ENCODE data around the gene GNB5. TPM values are rescaled to one million over a fixed set of nuclear protein-coding genes. Genes with fewer than 3 reads are reported as not detected.
A peak's percentile ranks its signal among the peaks of the same experiment; 100 is the strongest.

Gene GNB5
- total RNA-seq, 6 experiments from 2014 or later = 24.1 to 37.1 (median 33.0) TPM

DNA sequence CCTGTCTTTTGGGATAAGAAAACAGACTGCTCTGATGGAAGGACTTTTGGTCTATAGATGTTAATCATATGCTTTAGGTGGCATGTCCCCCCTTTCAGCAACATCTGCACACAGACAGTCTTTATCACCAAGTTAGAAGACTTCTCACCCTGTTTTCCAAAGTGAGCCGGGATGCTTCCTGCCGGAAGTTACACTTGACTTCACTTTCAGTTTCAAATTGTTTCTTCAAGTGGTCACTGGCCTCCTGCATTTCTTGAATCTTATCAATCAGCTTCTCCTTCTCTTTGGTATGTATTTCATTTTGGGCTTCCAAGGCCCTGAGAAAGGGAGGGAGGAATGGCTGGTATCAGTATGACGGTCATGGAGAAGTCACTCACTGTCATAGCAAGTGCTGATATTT lies 27.2 kb upstream of the GNB5 start:
- Mint-ChIP-seq H3K4me3 (no peak overlapping the region), H3K27me3 (ENCODE audit: insufficient read depth) (peaks cover 7% of the 10 kb centered on the region; the same call in 1 of the 2 replicates), H3K36me3 (ENCODE audit: low read depth) (no peaks in the 10 kb centered on the region), H3K4me1 (ENCODE audit: low read depth) (peaks cover 23% of the 10 kb centered on the region), H3K27ac (no peak overlapping the region), H3K9me3 (no peaks in the 10 kb centered on the region)
- TF ChIP-seq CTCF (IDR thresholded peaks at IDR 0.05) = no peak
- no peak for DNase-seq

DNA sequence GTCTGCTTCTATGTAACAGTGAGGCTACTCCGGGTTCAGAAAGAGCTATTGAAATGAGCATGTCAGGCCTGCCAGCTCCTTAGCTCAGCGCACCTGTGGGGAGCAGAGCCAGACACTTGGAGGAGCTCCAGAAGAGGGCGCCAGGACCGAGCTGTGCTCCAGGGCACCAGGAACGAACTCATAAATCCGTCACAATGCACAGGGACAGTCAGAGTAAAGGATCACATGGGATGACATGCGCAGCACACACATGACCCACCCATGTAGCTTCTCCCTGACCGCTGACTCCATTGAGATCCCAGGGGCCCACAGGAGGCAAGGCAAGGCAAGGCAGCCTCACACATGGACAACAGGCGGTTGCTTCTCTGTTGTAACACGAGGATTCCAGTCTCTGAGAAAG lies 26.0 kb upstream of the GNB5 start:
- no peak overlapping the region for H3K27ac Mint-ChIP-seq
- no peak overlapping the region for H3K4me3 Mint-ChIP-seq

GRCh38 chr15:52214553-52214952 lies 23.4 kb upstream of the GNB5 start:
- DNase-seq = no peak
- H3K27me3 Mint-ChIP-seq (ENCODE audit: insufficient read depth) = no peaks in the 10 kb centered on the region; the same call in 1 of the 2 replicates
- H3K36me3 Mint-ChIP-seq (ENCODE audit: low read depth) = no peaks in the 10 kb centered on the region
- no peak overlapping the region for H3K4me3 Mint-ChIP-seq
- no peaks in the 10 kb centered on the region for H3K9me3 Mint-ChIP-seq
- H3K27ac Mint-ChIP-seq = no peak overlapping the region
- peaks cover 26% of the 10 kb centered on the region for H3K4me1 Mint-ChIP-seq (ENCODE audit: low read depth)
- TF ChIP-seq CTCF (IDR thresholded peaks at IDR 0.05) = no peak

More for the DNA sequence above, 26.0 kb upstream of the GNB5 start:
- no peaks in the 10 kb centered on the region for H3K36me3 Mint-ChIP-seq (ENCODE audit: low read depth)
- 0 out of 2 replicates have a peak, but pooled peaks have one; percentile 20 for TF ChIP-seq CTCF (IDR thresholded peaks at IDR 0.05)
- H3K9me3 Mint-ChIP-seq = no peaks in the 10 kb centered on the region
- H3K4me1 Mint-ChIP-seq (ENCODE audit: low read depth) = peaks cover 35% of the 10 kb centered on the region
- peaks cover 3% of the 10 kb centered on the region for H3K27me3 Mint-ChIP-seq (ENCODE audit: insufficient read depth)
- DNase-seq = no peak

DNA sequence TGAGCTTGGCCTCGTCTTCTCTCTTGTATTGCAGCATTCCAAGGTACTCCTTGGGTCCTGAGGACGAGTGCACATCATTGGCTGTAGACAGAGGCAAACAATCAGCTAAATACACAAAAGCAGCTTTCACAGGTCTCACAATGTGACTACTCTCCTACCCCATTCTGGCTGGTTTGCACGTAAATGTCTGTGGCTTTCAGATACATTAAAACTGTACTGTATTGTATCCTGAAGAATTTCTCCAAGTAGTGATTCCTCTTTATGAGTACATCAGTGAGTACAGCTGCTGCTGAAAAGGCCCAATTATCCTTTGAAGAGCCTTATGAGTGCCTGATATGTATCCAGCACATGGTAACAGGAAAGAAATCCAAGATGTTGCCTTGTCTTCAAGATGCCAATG lies 22.0 kb upstream of the GNB5 start:
- Mint-ChIP-seq H3K27ac (no peak overlapping the region), H3K9me3 (no peaks in the 10 kb centered on the region)
- TF ChIP-seq CTCF (IDR thresholded peaks at IDR 0.05) = no peak

DNA sequence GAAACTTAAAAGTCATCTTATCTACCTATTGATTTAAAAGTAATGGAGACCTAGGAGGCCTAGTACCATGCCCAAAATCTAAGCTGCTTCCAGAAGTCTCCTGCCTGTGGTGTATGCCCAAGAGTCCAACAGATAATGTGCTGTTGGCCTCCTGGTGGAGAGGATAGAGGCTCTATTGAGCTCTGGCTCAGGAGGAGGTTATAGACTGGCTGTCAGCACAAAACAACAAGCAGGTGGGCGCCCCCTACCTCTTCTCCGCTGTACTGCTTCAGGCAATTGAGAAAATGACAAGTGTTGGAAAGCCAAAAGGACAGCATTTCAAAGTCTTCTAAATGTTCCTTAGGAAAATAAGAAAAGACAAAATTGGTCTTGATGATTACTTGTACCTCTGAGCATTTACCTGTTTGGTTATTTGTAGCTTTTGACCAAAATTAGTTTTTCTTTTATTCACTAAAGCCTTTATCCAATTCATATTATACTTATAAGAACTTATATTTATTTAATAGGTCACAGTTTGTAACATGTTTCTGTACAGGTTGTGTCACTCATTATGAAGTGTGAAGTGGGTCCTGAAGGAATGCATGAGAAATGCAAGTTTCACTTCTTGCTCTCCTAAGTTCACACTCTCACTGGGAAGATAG lies 17.2 kb upstream of the GNB5 start:
- Mint-ChIP-seq H3K4me3 (no peak overlapping the region), H3K36me3 (ENCODE audit: low read depth) (no peaks in the 10 kb centered on the region), H3K9me3 (no peaks in the 10 kb centered on the region), H3K27me3 (ENCODE audit: insufficient read depth) (no peaks in the 10 kb centered on the region; the same call in 1 of the 2 replicates), H3K4me1 (ENCODE audit: low read depth) (peaks cover 22% of the 10 kb centered on the region), H3K27ac (no peak overlapping the region)
- peak; percentile 91 for TF ChIP-seq CTCF (IDR thresholded peaks at IDR 0.05)
- DNase-seq = peak; percentile 81

More for the DNA sequence above, 22.0 kb upstream of the GNB5 start:
- no peak overlapping the region for H3K4me3 Mint-ChIP-seq
- no peaks in the 10 kb centered on the region for H3K36me3 Mint-ChIP-seq (ENCODE audit: low read depth)
- peaks cover 25% of the 10 kb centered on the region for H3K4me1 Mint-ChIP-seq (ENCODE audit: low read depth)
- DNase-seq = no peak
- no peaks in the 10 kb centered on the region; the same call in 1 of the 2 replicates for H3K27me3 Mint-ChIP-seq (ENCODE audit: insufficient read depth)
